Thyroid gland (tissue), 4 donors: ENCODE measurements around the gene ZNF791. TPM values are rescaled to one million over a fixed set of nuclear protein-coding genes. Genes with fewer than 3 reads are reported as not detected.

Source experiments
- DNase-seq, 2 donors: peaks; one replicate each; pipeline ENCODE4 v3.0.0-alpha.2; 2019
- H3K27ac ChIP-seq, 3 donors: fragments of 200-600 bp; sonication (generic); 1 replicate in 2 of 3; 2 replicates in 1 of 3; pipeline ENCODE4 v1.5.1; 2016 to 2019; ENCODE audit warnings: mild to moderate bottlenecking in 1 of 3, moderate library complexity in 1 of 3
- H3K27me3 ChIP-seq: fragments of 200-600 bp; sonication (generic); one replicate; pipeline ENCODE4 v1.5.1; 2019
- H3K36me3 ChIP-seq, 2 donors: fragments of 200-600 bp; sonication (generic); one replicate each; pipeline ENCODE4 v1.5.1; 2016 to 2019
- H3K4me1 ChIP-seq, 2 donors: fragments of 200-600 bp; sonication (generic); one replicate each; pipeline ENCODE4 v1.5.1; 2017 to 2019
- H3K4me3 ChIP-seq, 3 donors: fragments of 200-600 bp; sonication (generic); replicated peaks in 1 of 3; 1 replicate in 2 of 3; 2 replicates in 1 of 3; pipeline ENCODE4 v1.5.1; 2016; ENCODE audit warnings: mild to moderate bottlenecking in 1 of 3
- H3K9me3 ChIP-seq: fragments of 200-600 bp; sonication (generic); one replicate; pipeline ENCODE4 v1.5.1; 2017
- POLR2A ChIP-seq, 2 donors: fragments of 450-650 bp; IDR thresholded peaks; one replicate each; pipeline ENCODE4 v1.6.1; 2017; ENCODE audit warnings: antibody characterized with exemption in 2 of 2, mild to moderate bottlenecking in 2 of 2, moderate library complexity in 1 of 2
- WGBS, 2 donors: methylation state at CpG; one replicate each; pipeline ENCODE4 v1.1.5; 2017; 5-methylcytosine and 5-hydroxymethylcytosine counted together
- intact Hi-C: fragments of 100-400 bp; cut with DNase I; formaldehyde crosslinking; loops from one replicate; pipeline ENCODE4 v1.15.1; 2023
- total RNA-seq, 4 donors: library from RNA; depleted of rRNA; stranded (reverse); fragments of >200 nt; gene quantifications; one replicate each; pipeline ENCODE4 v1.2.3, GENCODE V29; 2016
- TF ChIP-seq, protein P1 (sequence below), 6 experiments: fragments of 200-600 bp in 3 of 6; fragments of 450-650 bp in 3 of 6; sonication (generic) in 3 of 6; IDR thresholded peaks; one replicate each; pipeline ENCODE4 v1.5.1; 2016 to 2019; ENCODE audit warnings: antibody characterized with exemption in 6 of 6, mild to moderate bottlenecking in 2 of 6, inconsistent platforms in 1 of 6, moderate library complexity in 1 of 6

ZNF791 gene
- total RNA-seq, 4 donors from 2014 or later = 37.8 to 44.9 (median 39.5) TPM

- DNase-seq = no peak
- Histone ChIP-seq H3K36me3 (peaks cover 16 to 19% of the 10 kb centered on the region in 2 donors), H3K9me3 (no peaks in the 10 kb centered on the region), H3K4me1 (peaks cover 16 to 29% of the 10 kb centered on the region in 2 donors), H3K4me3 (peak overlapping the region in 1 of 3 donors; percentile 57), H3K27me3 (no peaks in the 10 kb centered on the region), H3K27ac (no peak overlapping the region)
- intact Hi-C loops = no loop called here
- WGBS, 2 donors = 77 to 92% methylated on average over 10 of the region's 10 CpGs
- TF ChIP-seq, protein P1, sequence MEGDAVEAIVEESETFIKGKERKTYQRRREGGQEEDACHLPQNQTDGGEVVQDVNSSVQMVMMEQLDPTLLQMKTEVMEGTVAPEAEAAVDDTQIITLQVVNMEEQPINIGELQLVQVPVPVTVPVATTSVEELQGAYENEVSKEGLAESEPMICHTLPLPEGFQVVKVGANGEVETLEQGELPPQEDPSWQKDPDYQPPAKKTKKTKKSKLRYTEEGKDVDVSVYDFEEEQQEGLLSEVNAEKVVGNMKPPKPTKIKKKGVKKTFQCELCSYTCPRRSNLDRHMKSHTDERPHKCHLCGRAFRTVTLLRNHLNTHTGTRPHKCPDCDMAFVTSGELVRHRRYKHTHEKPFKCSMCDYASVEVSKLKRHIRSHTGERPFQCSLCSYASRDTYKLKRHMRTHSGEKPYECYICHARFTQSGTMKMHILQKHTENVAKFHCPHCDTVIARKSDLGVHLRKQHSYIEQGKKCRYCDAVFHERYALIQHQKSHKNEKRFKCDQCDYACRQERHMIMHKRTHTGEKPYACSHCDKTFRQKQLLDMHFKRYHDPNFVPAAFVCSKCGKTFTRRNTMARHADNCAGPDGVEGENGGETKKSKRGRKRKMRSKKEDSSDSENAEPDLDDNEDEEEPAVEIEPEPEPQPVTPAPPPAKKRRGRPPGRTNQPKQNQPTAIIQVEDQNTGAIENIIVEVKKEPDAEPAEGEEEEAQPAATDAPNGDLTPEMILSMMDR (IDR thresholded peaks at IDR 0.05) = no peak
- no peak for TF ChIP-seq POLR2A (IDR thresholded peaks at IDR 0.05)
These were observed 54.5 kb downstream of the ZNF791 start for GRCh38 chr19:12665281-12665573.

DNA sequence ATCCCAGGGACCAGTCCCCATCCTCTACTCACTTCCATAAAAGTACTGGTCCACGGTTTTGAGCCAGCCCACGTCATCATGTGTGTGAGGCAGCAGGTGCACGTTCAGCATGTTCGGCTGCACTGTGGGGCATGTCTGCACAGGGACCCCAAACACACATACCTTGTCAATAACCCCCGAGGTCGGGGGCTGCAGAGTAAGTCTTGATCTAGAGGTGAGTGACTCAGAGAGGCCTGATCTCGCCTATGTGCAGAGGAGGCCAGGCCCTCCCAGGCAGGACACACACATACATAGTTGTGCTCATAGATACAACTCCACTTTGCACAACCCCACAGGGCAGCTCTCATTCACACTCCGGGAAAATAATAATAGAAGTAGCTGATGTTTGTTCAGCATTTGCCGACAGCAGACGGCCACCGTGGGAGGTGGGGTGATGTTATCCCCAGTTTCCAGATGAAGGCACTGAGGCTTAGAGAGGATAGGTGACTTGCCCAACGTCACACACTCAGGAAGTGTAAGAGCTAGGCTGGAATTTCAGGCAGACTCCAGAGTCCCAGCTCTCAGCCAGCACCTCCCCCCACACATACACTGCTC, 55.0 kb downstream of the ZNF791 start:
- peak overlapping the region; percentile 24 to 88 (median 57) for H3K4me3 ChIP-seq
- peaks cover 21 to 34% of the 10 kb centered on the region in 2 donors for H3K4me1 ChIP-seq
- no peaks in the 10 kb centered on the region for H3K27me3 ChIP-seq
- 53 to 64% methylated on average over 7 to 12 of the region's 12 CpGs for WGBS, 2 donors
- no peak for TF ChIP-seq POLR2A (IDR thresholded peaks at IDR 0.05)
- TF ChIP-seq, protein P1 (IDR thresholded peaks at IDR 0.05) = no peak
- peaks cover 13 to 19% of the 10 kb centered on the region in 2 donors for H3K36me3 ChIP-seq
- intact Hi-C loops = loop anchor here (2.0 kb wide), 1 partner anchor 101 kb away; no protein-coding TSS in a partner anchor
- H3K9me3 ChIP-seq = no peaks in the 10 kb centered on the region
- DNase-seq = no peak
- H3K27ac ChIP-seq = no peak overlapping the region

DNA sequence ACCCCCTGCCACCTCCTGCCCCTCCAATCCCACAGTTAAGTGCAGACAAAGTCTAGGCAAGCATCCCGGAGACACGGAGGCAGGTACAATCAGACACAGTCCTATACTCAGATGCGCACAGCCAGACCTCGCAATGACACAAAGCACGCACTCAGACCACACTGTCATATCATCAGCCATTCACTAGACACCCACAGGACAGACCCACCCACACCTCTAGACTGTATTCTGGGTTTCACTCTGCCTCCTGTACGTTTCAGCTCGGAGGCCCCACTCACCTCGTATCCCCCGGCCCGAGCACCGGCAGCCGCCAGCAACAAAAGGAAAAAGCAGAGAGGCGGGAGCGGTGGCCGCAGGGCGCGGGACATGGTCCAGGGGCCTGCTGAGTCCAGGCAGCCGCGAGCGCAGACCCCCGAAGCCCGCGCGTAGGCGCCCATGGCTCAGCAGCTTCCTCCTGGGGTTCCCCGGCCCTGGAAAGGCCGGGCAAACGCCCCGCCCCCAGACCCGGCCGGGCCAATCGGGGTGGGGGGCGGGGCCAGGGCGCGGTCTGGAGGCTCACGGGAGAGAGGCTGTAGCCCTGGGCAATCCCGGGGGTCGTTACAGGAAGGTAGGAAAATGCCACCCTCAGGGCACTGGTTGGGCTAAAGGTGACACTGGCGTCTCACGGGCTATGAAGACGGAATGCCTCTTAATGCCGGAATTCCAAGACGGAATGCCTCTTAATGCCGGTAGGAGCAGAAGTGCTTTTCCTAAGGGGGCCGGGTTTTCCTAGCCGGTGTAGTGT, 55.7 kb downstream of the ZNF791 start, which contains the start of the genes MAN2B1 and WDR83:
TSS of gene MAN2B1 (minus strand) at position 478 of the 784 bp plus-strand sequence. CDS start at position 437, 41 bp downstream.
TSS of gene WDR83 (plus strand) at position 543 of the 784 bp plus-strand sequence. CDS start 2,984 bp downstream, outside the sequence.
- 1% methylated on average over 16 to 27 of the region's 46 CpGs for WGBS, 2 donors
- H3K4me1 ChIP-seq = peaks cover 21 to 34% of the 10 kb centered on the region in 2 donors
- H3K27me3 ChIP-seq = no peaks in the 10 kb centered on the region
- intact Hi-C loops = loop anchor here (2.0 kb wide), 1 partner anchor 102 kb away; no protein-coding TSS in a partner anchor
- H3K9me3 ChIP-seq = no peaks in the 10 kb centered on the region
- H3K27ac ChIP-seq = peak within 1 kb of the TSS in 2 of 3 donors; percentile 34 to 39
- TF ChIP-seq POLR2A (IDR thresholded peaks at IDR 0.05) = peak in 1 of 2 donors; percentile 42
- TF ChIP-seq, protein P1 (IDR thresholded peaks at IDR 0.05) = peak in 1 of 6 experiments; percentile 11
- peaks cover 8 to 15% of the 10 kb centered on the region in 2 donors for H3K36me3 ChIP-seq
- peak within 1 kb of the TSS; percentile 24 to 88 (median 57) for H3K4me3 ChIP-seq
- DNase-seq = peak; percentile 71 to 77

GRCh38 chr19:12667731-12668302, 57.1 kb downstream of the ZNF791 start:
- no peaks in the 10 kb centered on the region for H3K9me3 ChIP-seq
- 75% methylated on average over 4 of the region's 4 CpGs for whole genome bisulfite sequencing, 2 donors
- intact Hi-C loops = loop anchor here (2.0 kb wide), 1 partner anchor 103 kb away; no protein-coding TSS in a partner anchor
- H3K36me3 ChIP-seq = peaks cover 7 to 16% of the 10 kb centered on the region in 2 donors
- H3K27ac ChIP-seq = no peak overlapping the region
- TF ChIP-seq, protein P1 (IDR thresholded peaks at IDR 0.05) = no peak
- TF ChIP-seq POLR2A (IDR thresholded peaks at IDR 0.05) = no peak
- H3K4me1 ChIP-seq = peaks cover 21 to 34% of the 10 kb centered on the region in 2 donors
- H3K4me3 ChIP-seq = peak overlapping the region in 1 of 3 donors; percentile 61
- DNase-seq = no peak
- no peaks in the 10 kb centered on the region for H3K27me3 ChIP-seq
